Effector memory CD8-positive, alpha-beta T cell (primary cell): ENCODE data around the gene ELF5.

Experiments used
- ATAC-seq: fragments of 150-1000 bp; cut with Tn5 transposase; replicated peaks from 2 replicates; pipeline ENCODE4 v1.10.0; 2021; ENCODE audit warnings: mild to moderate bottlenecking, moderate library complexity
- DNase-seq, 3 experiments: peaks; one replicate each; pipeline ENCODE4 v3.0.0; 2021
- H3K27ac Mint-ChIP-seq, 2 donors: one replicate each; pipeline ENCODE4 v1.8.0; 2022; ENCODE audit warnings: mild to moderate bottlenecking in 2 of 2, mixed read lengths in 2 of 2, moderate library complexity in 2 of 2
- H3K27me3 Mint-ChIP-seq, 2 donors: one replicate each; pipeline ENCODE4 v1.8.0; 2022; ENCODE audit warnings: mixed read lengths in 2 of 2
- H3K36me3 Mint-ChIP-seq: one replicate; pipeline ENCODE4 v1.8.0; 2022; ENCODE audit warnings: mild to moderate bottlenecking, moderate library complexity, mixed read lengths; ENCODE audit not compliant: insufficient read depth
- H3K4me1 Mint-ChIP-seq, 2 donors: one replicate each; pipeline ENCODE4 v1.8.0; 2022; ENCODE audit warnings: low read depth in 2 of 2, mixed read lengths in 2 of 2
- H3K4me3 Mint-ChIP-seq, 2 donors: one replicate each; pipeline ENCODE4 v1.8.0; 2022; ENCODE audit warnings: mild to moderate bottlenecking in 2 of 2, mixed read lengths in 2 of 2, moderate library complexity in 2 of 2
- H3K9me3 Mint-ChIP-seq, 2 donors: one replicate each; pipeline ENCODE4 v1.8.0; 2022; ENCODE audit warnings: mixed read lengths in 2 of 2

The ELF5 gene

GRCh38 chr11:34448223-34448994, 65.2 kb downstream of the ELF5 start:
- peak overlapping the region in 1 of 2 donors; percentile 40 for H3K4me3 Mint-ChIP-seq
- no peak for DNase-seq
- peaks cover 25 to 48% of the 10 kb centered on the region in 2 donors for H3K4me1 Mint-ChIP-seq
- no peaks in the 10 kb centered on the region for H3K9me3 Mint-ChIP-seq
- peak overlapping the region; percentile 59 to 67 for H3K27ac Mint-ChIP-seq
- H3K36me3 Mint-ChIP-seq, result peaks cover 20% of the 10 kb centered on the region
- H3K27me3 Mint-ChIP-seq, result no peaks in the 10 kb centered on the region
- no peak for ATAC-seq

DNA sequence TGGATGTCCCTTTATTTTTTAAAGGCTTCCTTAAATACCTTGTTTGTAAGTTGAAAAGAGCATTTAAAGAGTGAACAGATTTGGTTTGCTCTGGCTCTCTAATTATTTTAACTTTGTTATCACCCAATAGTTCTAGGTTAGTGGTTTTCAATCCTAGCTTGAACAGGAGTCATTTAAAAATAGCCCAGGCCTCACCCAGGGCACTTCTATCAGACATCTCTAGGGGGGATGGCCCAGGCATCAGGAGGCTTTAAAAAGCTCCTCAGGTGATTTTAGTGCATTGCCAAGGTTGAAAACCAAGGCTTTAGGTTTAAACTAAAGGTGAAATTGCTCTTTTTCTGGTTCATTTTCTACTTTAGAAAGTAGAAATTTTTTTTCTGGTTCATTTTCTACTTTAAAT, 66.5 kb downstream of the ELF5 start:
- Mint-ChIP-seq H3K4me1 (peaks cover 29 to 53% of the 10 kb centered on the region in 2 donors), H3K36me3 (peaks cover 8% of the 10 kb centered on the region), H3K27ac (peak overlapping the region in 1 of 2 donors; percentile 60), H3K4me3 (no peak overlapping the region), H3K27me3 (no peaks in the 10 kb centered on the region), H3K9me3 (no peaks in the 10 kb centered on the region)
- no peak for DNase-seq
- no peak for ATAC-seq

DNA sequence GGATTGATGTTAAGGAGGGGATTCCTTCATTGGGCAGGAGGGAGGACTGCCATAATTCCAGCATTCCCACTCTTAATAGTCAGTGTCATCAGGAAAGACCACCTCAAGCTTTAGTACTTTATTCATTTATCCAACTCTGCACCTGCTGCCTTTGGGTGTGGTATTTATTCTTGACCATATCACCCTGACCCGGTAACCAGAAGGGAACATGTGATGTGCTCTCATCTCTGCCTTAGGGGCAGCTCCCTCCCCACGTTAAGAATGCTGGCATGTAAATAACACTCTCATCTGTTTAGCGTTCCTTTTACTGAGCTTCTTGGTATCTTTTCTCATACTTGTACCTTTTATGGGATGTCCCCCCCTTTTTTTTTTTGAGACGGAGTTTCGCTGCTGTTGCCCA, 67.2 kb downstream of the ELF5 start:
- peaks cover 5% of the 10 kb centered on the region for H3K36me3 Mint-ChIP-seq
- no peak overlapping the region for H3K4me3 Mint-ChIP-seq
- peaks cover 29 to 55% of the 10 kb centered on the region in 2 donors for H3K4me1 Mint-ChIP-seq
- no peak for DNase-seq
- H3K9me3 Mint-ChIP-seq, result no peaks in the 10 kb centered on the region
- peak overlapping the region in 1 of 2 donors; percentile 60 for H3K27ac Mint-ChIP-seq
- no peak for ATAC-seq
- H3K27me3 Mint-ChIP-seq, result no peaks in the 10 kb centered on the region

DNA sequence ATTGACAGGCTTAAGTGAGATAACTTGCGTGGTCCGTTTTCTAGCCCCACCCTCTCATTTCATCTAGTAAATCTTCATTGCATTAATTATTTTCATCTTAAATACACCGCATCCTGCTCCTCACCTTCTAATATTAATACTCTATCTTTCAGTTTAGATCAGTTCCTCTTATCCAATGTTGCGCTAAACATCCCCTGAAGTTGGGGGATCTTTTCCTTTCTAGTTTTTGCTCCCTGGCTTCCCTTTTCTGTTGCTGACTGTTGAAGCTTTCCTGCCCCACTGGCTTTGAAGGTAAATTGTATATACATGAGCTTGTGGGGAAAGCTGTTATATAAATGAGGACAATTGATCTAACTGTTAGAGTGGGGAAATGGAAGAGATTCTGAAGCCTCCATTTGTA, 67.6 kb downstream of the ELF5 start:
- Mint-ChIP-seq H3K27ac (peak overlapping the region in 1 of 2 donors; percentile 36), H3K4me1 (peaks cover 29 to 58% of the 10 kb centered on the region in 2 donors)

GRCh38 chr11:34444428-34444827, 69.2 kb downstream of the ELF5 start:
- ATAC-seq, result no peak
- H3K27ac Mint-ChIP-seq, result no peak overlapping the region
- H3K9me3 Mint-ChIP-seq, result no peaks in the 10 kb centered on the region
- H3K36me3 Mint-ChIP-seq, result no peaks in the 10 kb centered on the region
- peaks cover 36 to 68% of the 10 kb centered on the region in 2 donors for H3K4me1 Mint-ChIP-seq
- no peaks in the 10 kb centered on the region for H3K27me3 Mint-ChIP-seq
- no peak for DNase-seq
- no peak overlapping the region for H3K4me3 Mint-ChIP-seq

More for the DNA sequence above, 67.6 kb downstream of the ELF5 start:
- Mint-ChIP-seq H3K36me3 (peaks cover under 1% of the 10 kb centered on the region), H3K9me3 (no peaks in the 10 kb centered on the region), H3K4me3 (no peak overlapping the region), H3K27me3 (no peaks in the 10 kb centered on the region)
- no peak for DNase-seq
- no peak for ATAC-seq

DNA sequence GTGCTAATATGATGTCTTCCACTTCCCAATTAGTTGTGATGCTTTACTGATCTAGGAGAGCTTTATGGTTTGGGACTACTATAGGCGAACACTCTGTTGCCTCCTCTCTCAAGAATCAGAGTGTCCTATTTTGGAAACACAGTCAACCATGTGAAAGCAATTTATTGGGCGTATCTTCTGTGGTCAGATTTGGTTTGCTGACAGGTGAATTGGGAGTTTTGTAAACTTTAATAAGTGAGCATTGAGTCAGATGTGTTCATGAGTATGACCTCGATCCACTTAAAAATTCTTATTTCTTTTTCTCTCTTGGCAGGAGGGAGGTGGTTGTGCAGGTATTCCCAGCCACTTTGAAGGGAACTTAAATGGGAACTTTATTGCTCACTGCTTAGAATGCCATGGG, 70.5 kb downstream of the ELF5 start:
- DNase-seq (no peak), ATAC-seq (no peak)
- no peak overlapping the region for H3K4me3 Mint-ChIP-seq
- H3K36me3 Mint-ChIP-seq, result peaks cover 8% of the 10 kb centered on the region
- peaks cover 36 to 61% of the 10 kb centered on the region in 2 donors for H3K4me1 Mint-ChIP-seq
- no peaks in the 10 kb centered on the region for H3K27me3 Mint-ChIP-seq
- H3K27ac Mint-ChIP-seq, result no peak overlapping the region
- no peaks in the 10 kb centered on the region for H3K9me3 Mint-ChIP-seq

DNA sequence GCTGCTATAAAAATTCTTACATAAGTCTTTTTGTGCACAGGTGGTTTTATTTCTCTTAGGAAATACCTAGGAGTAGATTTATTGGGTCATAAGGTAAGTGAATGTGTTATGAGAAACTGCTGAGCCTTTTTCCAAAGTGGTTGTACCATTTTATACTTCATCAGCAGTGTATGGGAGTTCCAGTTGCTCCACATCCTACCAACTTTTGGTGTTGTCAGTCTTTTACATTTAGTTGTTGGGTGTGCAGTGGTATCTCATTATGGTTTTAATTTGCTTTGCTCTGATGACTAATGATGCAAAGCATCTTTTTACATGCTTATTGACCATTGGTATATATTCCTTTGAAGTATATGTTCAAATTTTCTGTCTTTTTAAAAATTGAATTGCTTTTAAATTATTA, 71.8 kb downstream of the ELF5 start:
- DNase-seq (no peak), ATAC-seq (no peak)
- Mint-ChIP-seq H3K4me1 (peaks cover 30 to 50% of the 10 kb centered on the region in 2 donors), H3K36me3 (peaks cover 8% of the 10 kb centered on the region), H3K27ac (no peak overlapping the region), H3K9me3 (no peaks in the 10 kb centered on the region), H3K27me3 (no peaks in the 10 kb centered on the region), H3K4me3 (no peak overlapping the region)

DNA sequence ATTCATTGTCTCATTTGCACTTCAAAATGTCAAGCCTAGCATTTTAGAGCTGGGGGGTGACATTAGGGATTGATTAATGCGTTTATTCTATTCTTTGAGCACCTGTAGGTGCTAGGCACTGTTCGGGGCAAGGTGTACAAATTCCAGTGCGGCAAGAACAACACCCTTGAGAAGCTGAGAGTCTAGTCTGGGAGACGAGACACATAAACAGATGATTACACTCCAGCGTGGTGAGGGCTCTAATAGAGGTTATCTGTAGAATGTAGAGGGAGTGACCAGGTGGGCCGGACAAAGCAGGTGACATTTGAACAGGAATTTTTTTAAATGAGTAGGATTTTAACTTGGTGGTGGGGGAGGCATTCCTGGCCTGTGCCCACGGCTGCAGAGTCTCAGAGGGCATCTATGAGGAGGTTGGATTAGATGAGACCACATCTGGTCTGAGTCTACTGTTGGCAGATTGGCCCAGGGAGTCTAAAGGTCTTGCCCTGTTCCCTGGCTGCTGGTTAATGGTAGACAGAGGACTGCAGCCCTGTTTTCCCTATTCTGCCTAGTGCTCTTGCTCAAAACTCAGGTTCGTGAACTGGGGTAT, 73.9 kb downstream of the ELF5 start:
- ATAC-seq (no peak), DNase-seq (no peak)
- Mint-ChIP-seq H3K36me3 (peaks cover 8% of the 10 kb centered on the region), H3K4me1 (peaks cover 30 to 38% of the 10 kb centered on the region in 2 donors), H3K27me3 (no peaks in the 10 kb centered on the region), H3K27ac (peak overlapping the region; percentile 95 to 96), H3K4me3 (peak overlapping the region; percentile 97 to 98), H3K9me3 (no peaks in the 10 kb centered on the region)

- DNase-seq (peak; percentile 97 to 98 (median 98)), ATAC-seq (peak; percentile 95)
- H3K36me3 Mint-ChIP-seq, result peaks cover 8% of the 10 kb centered on the region
- H3K9me3 Mint-ChIP-seq, result no peaks in the 10 kb centered on the region
- H3K4me3 Mint-ChIP-seq, result peak within 1 kb of the TSS; percentile 97 to 98
- peak within 1 kb of the TSS; percentile 95 to 96 for H3K27ac Mint-ChIP-seq
- H3K4me1 Mint-ChIP-seq, result peaks cover 23 to 29% of the 10 kb centered on the region in 2 donors
- no peaks in the 10 kb centered on the region for H3K27me3 Mint-ChIP-seq
Measured at GRCh38 chr11:34438529-34439507, 74.8 kb downstream of the ELF5 start, which contains the start of gene CAT. Gene CAT, plus strand, starts transcription at chr11:34438934. Its CDS starts 80 bp downstream, at chr11:34439014.

- Mint-ChIP-seq H3K4me1 (peaks cover 16 to 20% of the 10 kb centered on the region in 2 donors), H3K4me3 (peak overlapping the region in 1 of 2 donors; percentile 97), H3K9me3 (no peaks in the 10 kb centered on the region), H3K36me3 (peaks cover 8% of the 10 kb centered on the region), H3K27ac (peak overlapping the region in 1 of 2 donors; percentile 96), H3K27me3 (peaks cover 0 to 9% of the 10 kb centered on the region in 2 donors)
- DNase-seq, result no peak
- no peak for ATAC-seq
Measured at GRCh38 chr11:34437224-34438125, 76.1 kb downstream of the ELF5 start.

GRCh38 chr11:34433899-34434298, 79.7 kb downstream of the ELF5 start:
- DNase-seq (no peak), ATAC-seq (no peak)
- no peaks in the 10 kb centered on the region for H3K9me3 Mint-ChIP-seq
- peaks cover 5% of the 10 kb centered on the region for H3K36me3 Mint-ChIP-seq
- no peak overlapping the region for H3K4me3 Mint-ChIP-seq
- H3K27ac Mint-ChIP-seq, result no peak overlapping the region
- peaks cover 7 to 21% of the 10 kb centered on the region in 2 donors for H3K27me3 Mint-ChIP-seq
- peaks cover 0 to 3% of the 10 kb centered on the region in 2 donors for H3K4me1 Mint-ChIP-seq

- DNase-seq, result no peak
- H3K4me1 Mint-ChIP-seq, result no peaks in the 10 kb centered on the region
- H3K4me3 Mint-ChIP-seq, result no peak overlapping the region
- no peak overlapping the region for H3K27ac Mint-ChIP-seq
- ATAC-seq, result no peak
- no peaks in the 10 kb centered on the region for H3K9me3 Mint-ChIP-seq
- peaks cover 7 to 21% of the 10 kb centered on the region in 2 donors for H3K27me3 Mint-ChIP-seq
- H3K36me3 Mint-ChIP-seq, result no peaks in the 10 kb centered on the region
Measured at GRCh38 chr11:34432822-34433221, 80.8 kb downstream of the ELF5 start.
